WERI-Rb-1 (cell line): Measurements from ENCODE around the gene SEMA7A.

Source experiments
- DNase-seq: peaks from one replicate; pipeline ENCODE4 v3.0.0-alpha.2; 2020
- H3K27ac ChIP-seq: fragments of 250-450 bp; sonication (Bioruptor Pico); 2 replicates; pipeline ENCODE4 v1.5.1; 2020; ENCODE audit warnings: mild to moderate bottlenecking, moderate library complexity
- H3K27me3 ChIP-seq: fragments of 250-450 bp; sonication (Bioruptor Pico); 2 replicates; pipeline ENCODE4 v1.5.1; 2021; ENCODE audit warnings: mild to moderate bottlenecking, low read depth, moderate library complexity; ENCODE audit not compliant: insufficient read depth, severe bottlenecking
- H3K36me3 ChIP-seq: fragments of 250-450 bp; sonication (Bioruptor Pico); 2 replicates; pipeline ENCODE4 v1.5.1; 2020; ENCODE audit warnings: mild to moderate bottlenecking, moderate library complexity
- H3K4me3 ChIP-seq: 2 replicates; pipeline ENCODE4 v1.5.1; 2011; ENCODE audit warnings: low read depth, mild to moderate bottlenecking, control low read depth, low read length
- H3K9me3 ChIP-seq: fragments of 250-450 bp; sonication (Bioruptor Pico); 2 replicates; pipeline ENCODE4 v1.5.1; 2021; ENCODE audit warnings: mild to moderate bottlenecking, moderate library complexity; ENCODE audit not compliant: severe bottlenecking
- CTCF ChIP-seq: IDR thresholded peaks from 2 replicates; pipeline ENCODE4 v1.5.1; 2011; ENCODE audit warnings: low read depth, mild to moderate bottlenecking, control low read depth, inconsistent platforms, low read length

SEMA7A gene

GRCh38 chr15:74369756-74370155, 64.0 kb downstream of the SEMA7A start:
- Histone ChIP-seq H3K27ac (no peak overlapping the region), H3K9me3 (no peaks in the 10 kb centered on the region), H3K4me3 (no peak overlapping the region), H3K36me3 (no peaks in the 10 kb centered on the region), H3K27me3 (no peaks in the 10 kb centered on the region)
- no peak for TF ChIP-seq CTCF
- DNase-seq = no peak

- H3K4me3 ChIP-seq = no peak overlapping the region
- H3K27me3 ChIP-seq = no peaks in the 10 kb centered on the region
- no peaks in the 10 kb centered on the region for H3K9me3 ChIP-seq
- H3K27ac ChIP-seq = no peak overlapping the region
- no peak for DNase-seq
- TF ChIP-seq CTCF = no peak
- no peaks in the 10 kb centered on the region for H3K36me3 ChIP-seq
Observed at GRCh38 chr15:74369084-74369745, 64.5 kb downstream of the SEMA7A start.

- H3K4me3 ChIP-seq = no peak overlapping the region
- H3K36me3 ChIP-seq = no peaks in the 10 kb centered on the region
- H3K27me3 ChIP-seq = no peaks in the 10 kb centered on the region
- TF ChIP-seq CTCF = no peak
- H3K9me3 ChIP-seq = no peaks in the 10 kb centered on the region
- H3K27ac ChIP-seq = no peak overlapping the region
- DNase-seq = no peak
Observed at GRCh38 chr15:74368121-74368520, 65.6 kb downstream of the SEMA7A start.

GRCh38 chr15:74367296-74367854, 66.4 kb downstream of the SEMA7A start, which contains the start of gene CYP11A1:
Gene CYP11A1 (minus strand): TSS chr15:74367646. CDS start chr15:74367585, 61 bp downstream.
- H3K27ac ChIP-seq = no peak within 1 kb of the TSS
- DNase-seq = no peak
- H3K27me3 ChIP-seq = no peaks in the 10 kb centered on the region
- TF ChIP-seq CTCF = no peak
- no peaks in the 10 kb centered on the region for H3K36me3 ChIP-seq
- no peak within 1 kb of the TSS for H3K4me3 ChIP-seq
- no peaks in the 10 kb centered on the region for H3K9me3 ChIP-seq

- no peak for DNase-seq
- H3K27ac ChIP-seq = no peak overlapping the region
Observed at GRCh38 chr15:74365598-74366445, 67.9 kb downstream of the SEMA7A start.

More at GRCh38 chr15:74365598-74366445, 67.9 kb downstream of the SEMA7A start:
- H3K27me3 ChIP-seq = no peaks in the 10 kb centered on the region
- H3K9me3 ChIP-seq = no peaks in the 10 kb centered on the region
- H3K36me3 ChIP-seq = no peaks in the 10 kb centered on the region
- no peak overlapping the region for H3K4me3 ChIP-seq
- TF ChIP-seq CTCF = no peak
